GM12801 (cell line): Measurements from ENCODE around the gene NAV3.

Source experiments
- TF ChIP-seq, protein P1 (sequence below): IDR thresholded peaks from one replicate; pipeline ENCODE4 v1.5.1; 2011; ENCODE audit warnings: control low read depth; ENCODE audit not compliant: insufficient read length; ENCODE audit errors: extremely low read depth

NAV3 gene

DNA sequence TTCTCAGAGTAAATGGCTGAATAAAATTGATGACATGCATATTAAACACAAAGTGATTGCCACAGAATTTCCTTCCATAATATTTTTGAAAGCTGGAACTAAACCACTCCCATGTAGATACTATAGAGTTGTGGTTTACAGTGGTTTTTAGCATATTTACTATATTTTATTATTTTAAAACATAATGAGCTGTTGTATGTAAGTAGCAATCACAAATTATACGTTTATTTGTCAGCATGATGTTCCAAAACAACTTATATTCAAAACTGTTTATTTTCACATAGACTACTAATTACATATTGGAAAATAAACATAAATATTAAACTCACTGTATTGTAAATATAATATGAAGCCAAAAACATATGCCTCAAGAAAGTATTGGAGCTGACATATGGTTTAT is 77.2 kb downstream of the NAV3 start:
- TF ChIP-seq, protein P1, sequence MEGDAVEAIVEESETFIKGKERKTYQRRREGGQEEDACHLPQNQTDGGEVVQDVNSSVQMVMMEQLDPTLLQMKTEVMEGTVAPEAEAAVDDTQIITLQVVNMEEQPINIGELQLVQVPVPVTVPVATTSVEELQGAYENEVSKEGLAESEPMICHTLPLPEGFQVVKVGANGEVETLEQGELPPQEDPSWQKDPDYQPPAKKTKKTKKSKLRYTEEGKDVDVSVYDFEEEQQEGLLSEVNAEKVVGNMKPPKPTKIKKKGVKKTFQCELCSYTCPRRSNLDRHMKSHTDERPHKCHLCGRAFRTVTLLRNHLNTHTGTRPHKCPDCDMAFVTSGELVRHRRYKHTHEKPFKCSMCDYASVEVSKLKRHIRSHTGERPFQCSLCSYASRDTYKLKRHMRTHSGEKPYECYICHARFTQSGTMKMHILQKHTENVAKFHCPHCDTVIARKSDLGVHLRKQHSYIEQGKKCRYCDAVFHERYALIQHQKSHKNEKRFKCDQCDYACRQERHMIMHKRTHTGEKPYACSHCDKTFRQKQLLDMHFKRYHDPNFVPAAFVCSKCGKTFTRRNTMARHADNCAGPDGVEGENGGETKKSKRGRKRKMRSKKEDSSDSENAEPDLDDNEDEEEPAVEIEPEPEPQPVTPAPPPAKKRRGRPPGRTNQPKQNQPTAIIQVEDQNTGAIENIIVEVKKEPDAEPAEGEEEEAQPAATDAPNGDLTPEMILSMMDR: no peak

DNA sequence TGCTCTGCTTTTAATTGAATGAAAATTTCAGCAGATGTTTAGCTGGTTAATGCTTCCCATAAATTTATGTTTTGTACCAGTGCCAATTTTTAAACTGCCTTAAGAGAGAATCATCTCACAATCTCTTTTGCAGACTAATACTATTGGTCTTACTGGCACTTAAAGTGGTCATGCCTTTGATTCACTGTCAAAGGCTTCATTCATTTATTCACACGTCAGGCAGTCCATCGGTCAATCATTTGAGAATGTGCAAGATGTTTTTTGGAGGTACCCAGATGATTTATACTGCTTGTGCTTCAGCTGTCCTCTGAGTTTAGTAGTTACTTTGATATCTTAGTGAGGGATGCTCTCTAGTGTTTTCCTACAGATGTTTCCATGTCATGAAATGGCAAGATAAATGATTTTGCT is 83.4 kb downstream of the NAV3 start:
- TF ChIP-seq, protein P1: no peak

DNA sequence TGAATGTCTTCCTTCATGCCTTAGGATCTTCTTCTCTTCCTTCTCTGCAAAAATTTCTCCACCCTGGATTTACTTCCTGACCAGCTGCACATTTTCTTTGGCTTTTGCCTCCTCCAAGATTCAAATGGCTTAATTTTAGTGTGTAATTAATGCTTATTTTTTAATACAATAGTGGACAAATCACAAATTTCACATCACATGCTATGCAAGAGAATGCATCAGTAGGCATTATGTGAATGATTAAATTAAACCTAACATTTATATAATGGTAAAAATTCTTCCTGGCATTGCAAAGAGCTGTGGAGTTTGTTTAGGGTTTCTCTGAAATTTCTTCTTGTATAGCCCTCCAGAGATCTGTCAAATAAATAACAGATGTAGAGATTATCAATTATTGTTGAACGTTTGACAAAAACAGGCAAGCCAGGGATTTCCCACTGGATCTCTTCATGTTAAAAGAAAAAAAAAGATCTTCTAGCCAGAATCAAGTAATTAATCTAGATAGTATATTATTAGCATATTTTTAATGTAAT is 84.4 kb downstream of the NAV3 start:
- TF ChIP-seq, protein P1: no peak

DNA sequence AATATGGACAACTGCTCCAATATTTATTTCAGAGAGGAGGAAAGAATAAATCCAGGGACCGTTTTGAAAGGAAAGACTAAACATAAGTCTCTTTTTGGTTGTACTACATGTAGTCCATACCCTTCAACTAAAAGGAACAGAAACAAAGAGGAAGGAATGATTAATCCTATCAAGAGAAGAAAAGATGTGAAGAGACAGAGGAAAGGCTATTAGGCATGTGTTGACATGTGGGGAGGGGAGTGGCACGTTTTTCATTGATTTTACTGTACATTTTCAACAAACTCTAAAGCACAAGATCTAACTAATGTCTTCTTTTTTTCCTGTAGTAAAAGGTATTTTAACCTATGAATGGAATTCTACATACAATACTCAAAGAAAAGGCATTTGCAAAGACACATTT is 85.6 kb downstream of the NAV3 start:
- TF ChIP-seq, protein P1: no peak

DNA sequence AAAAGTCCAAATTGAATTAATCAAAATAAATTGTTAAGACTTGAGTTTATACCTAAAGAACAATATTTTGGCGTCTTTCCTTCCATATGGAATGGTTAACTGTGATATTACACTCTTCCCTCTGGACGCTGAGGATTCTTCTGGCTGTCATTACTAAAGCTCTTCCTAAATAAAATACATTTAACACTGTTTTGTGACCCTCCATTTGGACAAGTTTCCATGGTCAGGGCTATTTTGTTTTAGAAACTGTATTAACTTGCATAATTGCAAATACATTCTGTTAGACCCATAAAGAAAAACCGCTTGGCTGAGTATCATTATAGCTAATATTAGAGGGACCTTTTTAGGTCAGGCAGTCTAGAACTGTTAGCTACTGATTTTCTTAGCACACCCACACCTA is 87.4 kb downstream of the NAV3 start:
- TF ChIP-seq, protein P1: no peak

DNA sequence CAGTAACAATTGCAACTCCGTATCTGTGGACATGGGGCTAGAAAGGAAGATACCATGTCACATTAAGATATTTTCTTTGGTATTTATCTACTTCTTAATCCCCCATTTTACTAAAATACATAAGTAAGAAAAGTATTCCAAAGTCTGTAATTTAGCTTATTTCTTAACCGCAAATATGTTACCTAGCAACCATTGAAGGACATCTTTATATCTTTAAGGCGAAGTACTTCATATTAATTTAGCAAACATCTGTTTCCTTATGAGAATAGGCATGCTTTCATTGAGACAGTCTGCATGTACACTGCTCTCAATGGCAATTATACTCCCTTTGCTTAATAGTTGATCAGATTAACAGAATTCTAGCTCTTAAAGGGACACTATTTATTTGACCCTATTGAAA is 88.8 kb downstream of the NAV3 start:
- TF ChIP-seq, protein P1: no peak

DNA sequence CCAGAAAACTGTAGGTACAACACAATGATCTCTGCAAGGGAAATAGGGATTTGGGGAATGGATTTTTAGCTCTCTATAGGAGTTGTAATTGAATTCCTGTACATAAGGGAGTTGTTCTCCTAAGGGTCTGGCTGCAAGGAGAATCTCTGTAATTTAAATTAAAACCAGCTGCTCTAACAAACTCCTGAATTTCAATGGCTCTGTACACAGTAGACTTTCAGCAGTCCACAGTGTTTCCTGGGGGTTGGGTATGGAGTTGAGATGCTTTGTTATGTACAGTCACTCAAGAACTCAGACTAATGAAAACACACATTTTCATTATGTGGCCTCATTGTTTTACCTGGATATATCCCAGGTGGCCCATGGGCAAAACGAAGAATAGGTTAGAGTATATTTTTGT is 93.2 kb downstream of the NAV3 start:
- TF ChIP-seq, protein P1: no peak

DNA sequence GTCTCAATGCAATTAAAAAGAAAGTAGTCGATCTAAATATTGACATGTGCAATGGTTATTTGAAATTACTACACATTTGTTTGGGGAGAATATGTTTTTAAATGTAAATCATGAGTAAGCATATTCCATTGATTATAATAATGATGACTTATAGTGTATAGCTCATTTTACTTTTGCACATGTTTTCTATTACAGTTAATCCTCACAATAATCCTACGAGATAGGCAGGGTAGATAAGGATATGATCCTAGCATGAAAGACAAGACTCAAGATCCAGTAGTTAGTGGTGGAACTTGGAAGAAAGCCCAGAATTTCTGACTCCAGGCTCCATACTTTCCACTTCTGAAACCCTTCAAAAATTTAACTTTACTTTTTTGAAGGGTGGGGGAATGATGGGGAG is 94.0 kb downstream of the NAV3 start:
- TF ChIP-seq, protein P1: no peak
